ENCODE measurements around the gene SFMBT2. TPM values are rescaled to one million over a fixed set of nuclear protein-coding genes. Genes with fewer than 3 reads are reported as not detected.

SFMBT2 gene
- total and polyA plus RNA-seq, 10 of the 15 experiments (the other 5 are each of a cell fraction or from before 2014, with no cell fraction given), result 2.8 to 29.6 (median 15.1) TPM

- Histone ChIP-seq H3K36me3 (ENCODE audit: control insufficient read depth in 2 of 2, insufficient read depth in 2 of 2, low read length in 1 of 2) (peaks cover 10 to 27% of the 10 kb centered on the region in 2 experiments), H3K27me3 (replicated peaks in 1 of 2; ENCODE audit: control insufficient read depth in 2 of 2, insufficient read depth in 2 of 2, low read length in 1 of 2) (no peaks in the 10 kb centered on the region), H3K4me3 (no peak overlapping the region), H3K4me2 (ENCODE audit: control insufficient read depth, insufficient read depth) (0 out of 2 replicates have a peak overlapping the region, but pooled peaks have one; percentile 52), H3K4me1 (ENCODE audit: control insufficient read depth, insufficient read depth, low read length) (peaks cover 5% of the 10 kb centered on the region; the same call in 1 of the 2 replicates), H2AFZ (ENCODE audit: control insufficient read depth, low read depth, low read length) (no peak overlapping the region), H3K9ac (ENCODE audit: control insufficient read depth, insufficient read depth, low read length) (no peak overlapping the region), H3K79me2 (ENCODE audit: control insufficient read depth, insufficient read depth, low read length) (peaks cover 63% of the 10 kb centered on the region), H3K27ac (ENCODE audit: control insufficient read depth, insufficient read depth) (no peak overlapping the region), H4K20me1 (ENCODE audit: control insufficient read depth, insufficient read depth) (no peaks in the 10 kb centered on the region), H3K9me3 (replicated peaks; ENCODE audit: control insufficient read depth, insufficient read depth, low read length) (peaks cover 14% of the 10 kb centered on the region)
- FAIRE-seq (no peak), ATAC-seq (no peak), DNase-seq (ENCODE audit: low read depth, low spot score) (no peak)
- ChIA-PET CTCF (no interaction called here), POLR2A (no interaction called here), RAD21 (ENCODE audit: unreplicated experiment) (no interaction called here), SMC1A (ENCODE audit: uncharacterized antibody, unreplicated experiment) (no interaction called here)
- intact Hi-C loops (cut with micrococcal nuclease; ENCODE audit: unreplicated experiment), result no loop called here
- in situ Hi-C loops (cut with MboI), result no loop called here
- no TSS peak for BruUV-seq (replicated peaks)
- no peak for TF ChIP-seq ZNF217 (IDR thresholded peaks at IDR 0.05)
- no peak for TF ChIP-seq PKNOX1 (IDR thresholded peaks at IDR 0.05)
- TF ChIP-seq LARP7 (IDR thresholded peaks at IDR 0.05), result no peak
- no peak for TF ChIP-seq RUNX3 (IDR thresholded peaks at IDR 0.05; ENCODE audit: low read length)
Observed at GRCh38 chr10:7306616-7307015, 104.2 kb downstream of the SFMBT2 start.

GRCh38 chr10:7306147-7306546 lies 104.7 kb downstream of the SFMBT2 start:
- CTCF ChIA-PET, result no interaction called here
- Histone ChIP-seq H2AFZ (ENCODE audit: control insufficient read depth, low read depth, low read length) (peak overlapping the region; percentile 40), H3K9ac (ENCODE audit: control insufficient read depth, insufficient read depth, low read length) (no peak overlapping the region), H3K36me3 (ENCODE audit: control insufficient read depth in 2 of 2, insufficient read depth in 2 of 2, low read length in 1 of 2) (peaks cover 13 to 31% of the 10 kb centered on the region in 2 experiments), H3K4me2 (ENCODE audit: control insufficient read depth, insufficient read depth) (peak overlapping the region; percentile 52; the same call in 1 of the 2 replicates), H3K9me3 (replicated peaks; ENCODE audit: control insufficient read depth, insufficient read depth, low read length) (peaks cover 14% of the 10 kb centered on the region), H4K20me1 (ENCODE audit: control insufficient read depth, insufficient read depth) (no peaks in the 10 kb centered on the region), H3K27ac (ENCODE audit: control insufficient read depth, insufficient read depth) (no peak overlapping the region), H3K4me3 (peak overlapping the region; percentile 18; the same call in 1 of the 2 replicates), H3K4me1 (ENCODE audit: control insufficient read depth, insufficient read depth, low read length) (peaks cover 5% of the 10 kb centered on the region; the same call in 1 of the 2 replicates), H3K79me2 (ENCODE audit: control insufficient read depth, insufficient read depth, low read length) (peaks cover 63% of the 10 kb centered on the region), H3K27me3 (replicated peaks in 1 of 2; ENCODE audit: control insufficient read depth in 2 of 2, insufficient read depth in 2 of 2, low read length in 1 of 2) (no peaks in the 10 kb centered on the region)
- SMC1A ChIA-PET (ENCODE audit: uncharacterized antibody, unreplicated experiment), result no interaction called here
- in situ Hi-C loops (cut with MboI), result no loop called here
- BruUV-seq (replicated peaks), result no TSS peak
- FAIRE-seq (no peak), ATAC-seq (no peak), DNase-seq (ENCODE audit: low read depth, low spot score) (no peak)
- POLR2A ChIA-PET, result no interaction called here
- WGBS (ENCODE audit: insufficient coverage, insufficient replicate concordance, low lambda C conversion rate, missing lambda C conversion rate), result 71% methylated on average over 9 of the region's 9 CpGs
- no peak for TF ChIP-seq SIX5 (IDR thresholded peaks at IDR 0.05; ENCODE audit: low read depth, low read length, severe bottlenecking)
- no peak for TF ChIP-seq IKZF1 (conservative IDR thresholded peaks at IDR 0.05)
- no peak for TF ChIP-seq IRF5 (IDR thresholded peaks at IDR 0.05; ENCODE audit: borderline replicate concordance)
- intact Hi-C loops (cut with micrococcal nuclease; ENCODE audit: unreplicated experiment), result no loop called here
- RAD21 ChIA-PET (ENCODE audit: unreplicated experiment), result no interaction called here
